GM19452 (cell line): ENCODE data around the gene LRGUK.
"Not testable (repeated sequence)": the region's sequence is repeated elsewhere in the genome, so short reads cannot be mapped to it uniquely, and the experiment has no call there.

ENCODE experiments used
- ATAC-seq: cut with Tn5 transposase; IDR thresholded peaks from one replicate; pipeline ENCODE4 v1.9.1; 2021; ENCODE audit not compliant: unreplicated experiment

The LRGUK gene, protein sequence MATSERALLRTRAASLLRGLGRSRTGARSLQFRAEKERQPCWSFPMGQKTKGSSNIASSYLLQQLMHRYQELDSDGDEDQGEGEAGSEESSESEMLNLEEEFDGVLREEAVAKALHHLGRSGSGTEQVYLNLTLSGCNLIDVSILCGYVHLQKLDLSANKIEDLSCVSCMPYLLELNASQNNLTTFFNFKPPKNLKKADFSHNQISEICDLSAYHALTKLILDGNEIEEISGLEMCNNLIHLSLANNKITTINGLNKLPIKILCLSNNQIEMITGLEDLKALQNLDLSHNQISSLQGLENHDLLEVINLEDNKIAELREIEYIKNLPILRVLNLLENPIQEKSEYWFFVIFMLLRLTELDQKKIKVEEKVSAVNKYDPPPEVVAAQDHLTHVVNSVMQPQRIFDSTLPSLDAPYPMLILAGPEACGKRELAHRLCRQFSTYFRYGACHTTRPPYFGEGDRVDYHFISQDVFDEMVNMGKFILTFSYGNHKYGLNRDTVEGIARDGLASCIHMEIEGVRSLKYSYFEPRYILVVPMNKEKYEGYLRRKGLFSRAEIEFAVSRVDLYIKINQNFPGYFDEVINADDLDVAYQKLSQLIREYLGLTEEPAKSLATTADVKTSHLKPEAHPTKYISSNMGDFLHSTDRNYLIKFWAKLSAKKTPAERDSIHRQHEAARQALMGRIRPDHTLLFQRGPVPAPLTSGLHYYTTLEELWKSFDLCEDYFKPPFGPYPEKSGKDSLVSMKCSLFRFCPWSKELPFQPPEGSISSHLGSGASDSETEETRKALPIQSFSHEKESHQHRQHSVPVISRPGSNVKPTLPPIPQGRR

DNA sequence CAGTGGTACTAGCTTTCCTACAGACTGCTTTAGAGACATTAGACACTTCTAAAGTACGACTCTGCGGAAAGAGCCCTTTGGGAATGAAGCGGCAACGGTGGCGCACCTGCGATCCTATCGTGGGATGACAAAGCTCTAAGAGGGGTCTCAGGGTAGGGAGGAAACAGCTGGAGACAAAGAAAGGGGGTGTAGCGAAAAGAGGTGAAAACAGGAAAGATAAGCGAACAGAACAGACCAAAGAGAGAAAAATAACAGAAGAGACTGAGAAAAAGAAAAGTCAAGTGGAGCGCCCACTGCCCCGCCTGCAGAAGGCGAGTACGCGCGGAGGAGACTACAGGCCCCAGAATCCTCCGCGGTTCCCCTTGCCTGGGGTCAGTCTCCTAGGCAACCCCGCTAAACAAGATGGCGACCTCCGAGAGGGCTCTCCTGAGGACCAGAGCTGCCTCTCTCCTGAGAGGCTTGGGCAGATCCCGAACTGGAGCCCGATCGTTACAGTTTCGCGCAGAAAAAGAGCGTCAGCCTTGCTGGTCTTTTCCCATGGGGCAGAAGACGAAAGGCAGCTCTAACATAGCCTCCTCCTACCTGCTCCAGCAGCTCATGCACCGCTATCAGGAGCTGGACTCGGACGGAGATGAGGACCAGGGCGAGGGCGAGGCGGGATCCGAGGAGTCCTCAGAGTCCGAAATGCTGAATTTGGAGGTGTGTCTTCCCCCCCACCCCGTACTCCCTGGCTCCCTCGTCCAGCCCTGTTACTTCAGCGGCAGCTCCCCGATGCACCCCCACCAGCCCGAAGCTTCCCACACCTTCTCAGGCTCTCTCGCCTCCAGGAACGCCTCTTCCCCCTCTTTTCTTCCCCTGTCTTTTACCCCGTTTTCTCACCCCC is at the start of gene LRGUK:
TSS of gene LRGUK (plus strand) at position 375 of the 883 bp plus-strand sequence. CDS start at position 403, 28 bp downstream.
- ATAC-seq: peak; percentile 100

DNA sequence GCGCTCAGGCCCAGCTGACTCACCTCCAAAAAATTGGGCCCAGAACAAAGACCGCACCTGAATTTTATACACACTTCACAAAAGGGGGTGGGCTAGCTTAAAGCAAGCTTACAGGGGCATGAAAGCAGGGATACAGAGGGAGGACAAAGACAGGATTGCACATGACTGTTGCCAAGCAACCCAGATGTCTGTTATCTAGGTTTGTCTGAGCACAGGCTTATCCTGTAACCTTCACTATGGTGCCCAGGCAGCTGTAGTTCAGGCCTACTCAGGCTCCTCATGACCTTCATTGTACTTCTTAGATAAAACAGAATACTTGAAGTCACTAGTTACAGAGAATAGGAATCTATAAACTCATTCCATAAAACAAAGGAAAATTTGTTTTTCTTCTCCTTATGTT is 49.6 kb upstream of the LRGUK start:
- ATAC-seq: not testable (repeated sequence)

DNA sequence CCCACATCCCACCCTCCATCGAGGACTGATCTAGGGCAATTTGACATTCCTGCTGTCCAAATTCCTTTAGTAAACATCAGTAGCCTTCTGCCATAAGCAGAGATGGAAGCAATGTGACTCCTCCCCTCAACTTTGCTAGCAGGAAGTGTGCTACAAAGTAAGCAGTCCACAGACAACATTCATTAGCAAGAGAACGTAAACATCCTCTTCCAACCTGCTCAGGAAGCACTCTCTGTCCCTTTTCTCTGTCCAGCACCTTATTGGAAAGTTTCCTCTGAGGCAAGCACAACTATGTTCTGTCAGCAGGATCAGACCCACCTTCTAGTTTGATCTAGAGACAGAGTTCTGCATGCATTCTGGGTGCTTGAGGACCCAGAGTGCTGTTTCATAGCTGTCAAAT is 48.1 kb upstream of the LRGUK start:
- ATAC-seq: no peak

DNA sequence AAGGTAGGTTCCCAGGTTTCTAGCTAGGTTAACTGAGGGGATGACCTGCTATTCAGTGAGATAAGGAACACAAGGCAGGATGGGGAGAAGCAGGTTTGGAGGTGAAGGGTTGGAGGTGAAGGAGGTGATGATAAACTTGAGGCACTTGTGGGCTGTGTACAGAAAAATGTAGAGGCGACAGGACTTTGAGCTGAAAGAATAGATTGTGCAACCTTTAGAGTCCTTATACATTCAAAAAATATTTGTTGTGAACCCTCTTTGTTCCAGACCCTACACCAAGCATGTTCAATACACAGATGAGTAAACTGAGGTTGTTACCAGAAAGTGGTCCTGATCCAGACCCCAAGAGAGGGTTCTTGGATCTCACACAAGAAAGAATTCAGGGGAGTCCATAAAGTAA is 45.4 kb upstream of the LRGUK start:
- ATAC-seq: no peak

DNA sequence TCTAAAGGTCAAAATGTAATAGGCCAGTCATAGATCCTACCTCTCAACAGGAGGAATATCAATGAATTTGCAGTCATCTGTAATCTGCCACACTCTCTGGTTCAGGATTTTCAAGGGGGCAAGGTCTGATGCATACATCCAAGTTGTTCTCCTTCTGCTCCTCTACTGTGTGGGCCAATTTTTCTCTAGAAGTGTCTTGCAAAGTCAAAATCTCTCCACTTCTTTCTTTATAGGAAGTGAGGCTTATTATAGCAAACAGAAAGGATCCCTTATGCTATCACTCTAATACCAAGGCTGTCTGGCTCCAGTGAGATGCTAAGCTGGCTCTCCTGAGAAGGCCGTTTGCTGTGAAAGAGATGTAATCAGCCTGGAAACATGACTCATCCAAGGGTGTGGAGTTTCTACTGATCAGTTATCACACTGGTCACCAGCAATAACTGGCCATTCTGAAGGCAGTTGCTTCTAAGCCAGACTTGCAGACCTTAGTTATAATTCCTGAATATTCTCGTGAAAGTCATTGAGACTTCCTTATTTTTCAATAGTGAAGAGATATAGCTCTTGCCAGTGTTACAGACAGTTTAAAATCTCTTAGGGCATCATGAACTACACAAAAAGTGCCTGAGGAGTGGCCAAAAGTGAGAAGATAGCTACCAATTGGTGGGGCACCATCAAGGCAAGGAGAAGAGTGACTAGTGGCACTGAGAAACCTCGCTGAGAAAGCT is 43.2 kb upstream of the LRGUK start:
- no peak for ATAC-seq

DNA sequence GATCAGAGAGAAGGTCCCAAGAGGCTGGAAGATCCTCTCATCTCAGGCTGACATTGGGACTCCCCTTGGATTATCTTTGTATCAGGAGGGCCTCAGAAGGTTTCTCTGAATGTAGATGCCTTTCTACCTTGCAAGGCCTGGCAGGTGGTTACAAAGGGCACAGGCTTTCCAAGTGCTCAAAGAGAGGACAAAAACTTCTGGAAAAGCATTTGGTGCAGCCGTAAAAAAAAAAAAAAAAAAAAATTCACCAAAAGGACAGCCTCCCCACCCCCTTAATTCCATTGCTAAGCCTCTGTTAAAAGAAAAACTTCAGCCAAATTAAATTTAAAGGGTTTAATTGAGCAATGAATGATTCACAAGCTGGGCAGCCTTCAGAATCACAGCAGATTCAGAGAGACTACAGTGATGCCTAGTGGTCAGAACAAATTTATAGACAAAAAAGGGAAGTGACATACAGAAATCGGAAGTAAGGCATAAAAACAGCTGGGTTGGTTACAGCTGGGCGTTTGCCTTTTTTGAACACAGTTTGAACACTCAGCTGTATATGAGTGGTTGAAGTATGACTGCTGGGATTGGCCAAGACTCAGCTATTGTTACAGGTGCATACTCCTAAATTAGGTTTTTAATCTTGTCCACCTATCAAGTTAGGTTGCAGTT is 42.5 kb upstream of the LRGUK start:
- ATAC-seq: peak; percentile 76

DNA sequence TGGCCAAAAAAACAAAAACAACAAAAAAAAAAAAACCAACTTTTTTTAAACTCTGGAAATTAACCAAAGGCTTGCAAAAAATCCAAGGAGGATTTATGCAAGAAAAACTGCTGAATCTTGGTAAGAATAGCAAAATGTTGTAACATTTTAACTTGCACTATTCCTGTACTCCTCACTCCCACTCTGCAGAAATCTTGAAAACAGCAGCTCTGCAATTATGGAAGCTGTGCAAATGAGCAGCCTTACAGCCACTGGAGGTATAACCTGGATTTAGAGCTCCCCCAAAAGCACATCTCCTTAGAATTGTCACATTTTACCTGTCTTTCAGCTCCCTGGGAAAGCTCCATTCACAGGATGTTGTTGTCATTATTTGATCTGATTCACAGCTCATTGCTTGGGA is 41.8 kb upstream of the LRGUK start:
- ATAC-seq: no peak

DNA sequence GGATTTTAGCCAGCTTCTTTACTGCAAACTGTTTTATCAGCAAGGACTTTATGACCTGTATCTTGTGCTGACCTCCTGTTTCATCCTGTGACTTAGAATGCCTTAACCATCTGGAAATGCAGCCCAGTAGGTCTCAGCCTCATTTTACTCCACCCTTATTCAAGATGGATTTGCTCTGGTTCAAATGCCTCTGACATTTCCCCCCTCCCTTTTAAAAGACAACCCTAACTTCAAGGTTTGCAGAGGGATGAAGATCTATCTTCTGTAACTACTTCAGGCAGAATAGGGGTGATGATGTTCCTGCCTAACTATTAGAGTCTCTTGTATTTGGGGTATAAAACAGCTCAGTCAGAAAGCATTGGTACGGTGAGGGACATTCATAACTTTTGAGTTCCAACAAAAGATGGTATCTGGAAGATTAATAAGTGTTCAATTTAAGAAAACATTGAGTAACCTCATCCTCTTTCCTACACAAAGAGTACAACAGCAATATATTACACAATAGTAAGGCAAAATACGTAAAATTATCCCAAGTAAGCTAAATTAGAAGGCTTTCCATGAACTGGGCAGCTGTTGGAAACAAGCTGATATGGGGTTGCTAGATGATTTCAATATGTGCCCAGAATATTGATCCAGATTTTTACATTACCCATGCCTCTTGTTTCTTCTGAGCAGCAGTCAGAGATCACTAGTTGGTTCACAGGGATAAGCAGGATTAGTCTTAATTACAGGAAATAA is 40.0 kb upstream of the LRGUK start:
- ATAC-seq: no peak

DNA sequence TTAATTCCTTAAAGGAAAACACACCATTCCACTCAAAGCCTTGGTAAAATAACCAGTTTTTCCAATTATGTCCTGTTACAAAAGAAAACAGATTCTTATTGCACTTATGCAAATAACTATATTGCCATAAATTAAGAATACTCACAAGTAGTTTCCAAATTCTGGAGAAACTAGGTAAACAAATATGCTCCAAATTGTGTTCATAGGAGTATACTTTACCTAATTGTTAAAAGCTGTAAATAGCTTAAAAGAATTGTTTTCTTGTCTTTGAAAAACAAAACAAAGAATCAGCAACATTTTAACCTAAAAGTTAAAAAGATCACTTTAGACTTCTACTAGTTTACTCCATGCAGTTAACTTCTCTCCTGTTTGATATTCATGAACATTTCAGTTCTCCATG is 38.9 kb upstream of the LRGUK start:
- ATAC-seq: no peak

DNA sequence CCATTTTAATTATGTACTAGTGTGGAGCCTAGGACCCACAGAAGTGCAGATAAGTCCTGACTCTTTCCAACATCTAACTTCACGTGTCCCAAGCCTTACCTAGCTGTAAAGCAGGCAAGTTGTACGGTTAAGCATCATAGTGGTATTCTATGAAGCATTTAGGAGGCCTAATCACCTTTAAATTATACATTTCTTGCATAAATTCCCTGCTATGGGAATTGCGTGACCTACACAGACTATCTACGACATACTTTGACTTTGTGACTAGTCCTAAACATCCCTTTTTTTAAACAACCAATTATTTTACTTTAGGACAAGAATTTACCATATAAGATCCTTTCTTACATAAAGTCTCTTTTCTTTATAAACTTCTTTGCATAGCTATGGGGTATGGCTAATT is 37.7 kb upstream of the LRGUK start:
- ATAC-seq: no peak

DNA sequence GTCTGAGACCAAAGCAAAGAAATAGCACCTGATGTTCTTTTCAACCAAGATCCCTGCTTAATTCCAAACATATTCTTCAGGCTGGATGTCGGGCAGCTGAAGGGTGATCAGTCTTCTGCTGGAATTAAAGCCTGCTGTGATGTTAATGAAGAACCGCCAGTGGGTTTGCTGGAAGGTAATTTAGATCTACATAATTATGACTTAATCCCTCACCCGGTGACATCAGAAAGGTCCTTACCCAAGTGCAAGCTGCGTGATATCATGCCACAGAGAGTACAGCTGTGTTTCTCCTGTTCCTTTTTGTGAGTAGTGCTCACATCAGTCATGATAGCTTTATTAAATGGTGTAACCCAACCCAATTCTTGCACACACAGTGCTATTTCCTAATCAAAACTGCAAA is 29.1 kb upstream of the LRGUK start:
- ATAC-seq: no peak

DNA sequence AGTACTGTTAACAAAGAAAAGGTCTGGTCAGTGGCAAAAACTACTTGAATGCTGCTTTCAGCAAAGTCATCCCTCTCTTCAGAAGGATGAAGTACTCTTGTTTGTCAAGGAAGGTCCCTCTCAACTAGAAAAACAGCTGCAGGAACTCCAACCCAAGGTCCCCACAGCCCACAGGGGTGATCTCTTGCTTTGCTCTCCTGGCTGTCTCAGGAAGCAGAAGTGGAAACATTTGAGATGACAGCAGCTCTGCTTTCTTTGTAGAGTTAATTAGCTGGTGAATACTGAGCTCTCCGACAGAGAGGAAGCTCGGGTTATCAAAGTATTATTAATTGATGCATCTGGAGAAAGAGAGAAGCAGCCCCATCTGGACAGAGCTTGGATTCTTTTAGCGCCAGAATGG is 25.4 kb upstream of the LRGUK start:
- ATAC-seq: no peak

DNA sequence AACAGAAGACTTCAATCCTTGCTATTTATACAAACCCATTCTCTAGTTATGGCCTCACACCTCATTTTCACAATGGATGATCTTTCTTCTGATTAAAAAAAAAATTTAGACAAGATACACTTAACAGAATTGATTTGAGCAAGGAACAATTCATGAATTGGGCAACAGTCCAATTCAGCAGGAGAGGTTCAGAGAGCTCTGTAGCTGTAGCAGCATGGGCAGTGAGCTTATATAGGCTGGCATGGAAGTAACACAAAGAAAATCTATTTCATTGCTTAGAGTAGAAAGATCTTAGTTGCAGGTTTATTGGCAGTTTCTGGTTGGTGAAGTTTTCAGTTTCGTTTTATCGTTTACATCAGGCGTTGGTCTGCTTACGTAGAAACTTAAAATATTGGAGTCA is 23.0 kb upstream of the LRGUK start:
- ATAC-seq: no peak

DNA sequence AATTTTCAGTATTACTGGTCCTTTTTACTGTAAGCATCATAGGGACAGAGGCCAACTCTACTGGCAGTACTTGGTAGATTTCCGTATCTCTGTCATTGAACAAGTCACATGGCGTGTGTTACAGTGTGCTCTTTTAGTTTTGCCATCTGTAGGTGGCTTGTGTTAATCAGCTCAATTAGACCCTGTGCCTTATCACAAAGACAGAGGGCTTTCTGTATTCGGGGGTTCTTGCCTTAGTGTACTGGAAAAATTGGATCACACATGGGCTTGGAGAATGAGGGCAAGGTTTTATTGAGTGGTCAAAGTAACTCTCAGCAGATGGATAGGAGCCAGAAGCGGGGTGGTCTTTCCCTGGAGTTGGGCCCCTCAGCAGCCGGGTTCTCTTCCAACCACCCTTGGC is 21.3 kb upstream of the LRGUK start:
- no peak for ATAC-seq

DNA sequence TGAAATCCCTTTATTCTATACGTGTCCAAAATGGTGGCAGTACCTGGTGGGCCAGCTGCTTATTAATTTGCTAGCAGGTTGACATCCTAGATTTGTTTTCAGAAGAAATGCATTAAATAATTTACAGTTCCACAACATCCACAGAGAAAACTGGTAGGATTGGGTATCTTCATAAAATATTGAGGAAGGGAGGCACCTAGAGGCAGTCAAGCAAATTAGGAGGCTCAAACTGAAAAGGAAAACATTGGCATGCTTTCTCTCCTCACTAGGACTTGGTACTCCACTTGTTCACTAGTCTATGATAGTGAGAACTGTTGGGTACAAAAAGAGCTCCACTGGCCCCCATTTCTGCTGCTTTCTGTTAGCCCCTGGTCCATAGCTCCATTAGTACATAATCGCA is 18.3 kb upstream of the LRGUK start:
- no peak for ATAC-seq

DNA sequence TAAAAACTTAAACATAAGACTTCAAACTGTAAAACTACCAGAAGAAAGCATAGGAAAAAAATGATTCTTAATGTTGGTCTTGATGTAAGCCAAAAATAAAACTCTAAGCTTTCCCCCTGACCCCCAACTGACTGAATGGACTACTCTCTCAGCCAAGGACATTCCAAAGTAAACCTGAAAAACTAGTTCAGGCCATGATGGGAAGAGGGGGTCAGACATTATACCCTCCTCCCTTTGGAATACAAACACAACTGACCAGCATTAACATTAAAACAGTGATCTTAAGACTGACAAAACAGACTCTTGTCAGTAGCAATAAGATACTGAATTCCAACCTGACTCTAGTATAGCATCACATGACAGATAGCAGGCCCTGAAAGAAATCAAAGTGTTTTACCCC is 13.5 kb upstream of the LRGUK start:
- no peak for ATAC-seq

DNA sequence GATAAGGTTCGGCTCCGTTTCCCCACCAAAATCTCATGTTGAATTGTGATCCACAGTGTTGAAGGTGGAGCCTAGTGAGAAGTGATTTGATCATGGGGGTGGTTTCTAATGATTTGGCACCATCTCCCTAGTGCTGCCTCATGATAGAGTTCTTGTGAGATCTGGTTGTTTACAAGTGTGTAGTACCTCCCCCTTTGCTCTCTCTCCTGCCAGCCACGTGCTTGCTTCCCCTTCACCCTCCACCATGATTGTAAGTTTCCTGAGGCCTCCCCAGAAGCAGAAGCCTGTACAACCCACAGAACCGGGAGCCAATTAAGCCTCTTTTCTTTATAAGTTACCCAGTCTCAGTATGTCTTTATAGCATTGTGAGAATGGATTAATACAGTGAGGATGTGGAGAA is 12.1 kb upstream of the LRGUK start:
- no peak for ATAC-seq

DNA sequence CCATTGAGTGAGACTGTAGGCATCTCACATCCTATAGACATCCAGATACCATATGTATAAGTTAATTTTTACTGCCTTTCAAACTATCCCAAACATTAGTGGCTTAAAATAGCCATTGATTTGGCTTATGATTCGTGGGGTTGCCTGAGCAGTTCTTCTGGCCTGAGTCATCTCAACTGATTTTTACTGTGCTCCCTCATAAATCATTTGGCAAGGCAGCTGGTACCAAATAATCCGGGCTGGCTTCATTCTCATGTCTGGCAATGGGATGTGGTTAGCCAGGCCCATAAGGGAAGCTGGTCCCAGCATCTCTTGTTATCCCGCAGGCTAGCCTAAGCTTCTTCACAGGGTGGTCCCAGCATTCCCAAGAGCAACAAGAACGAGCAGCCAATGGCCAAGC is 6.7 kb upstream of the LRGUK start:
- no peak for ATAC-seq

DNA sequence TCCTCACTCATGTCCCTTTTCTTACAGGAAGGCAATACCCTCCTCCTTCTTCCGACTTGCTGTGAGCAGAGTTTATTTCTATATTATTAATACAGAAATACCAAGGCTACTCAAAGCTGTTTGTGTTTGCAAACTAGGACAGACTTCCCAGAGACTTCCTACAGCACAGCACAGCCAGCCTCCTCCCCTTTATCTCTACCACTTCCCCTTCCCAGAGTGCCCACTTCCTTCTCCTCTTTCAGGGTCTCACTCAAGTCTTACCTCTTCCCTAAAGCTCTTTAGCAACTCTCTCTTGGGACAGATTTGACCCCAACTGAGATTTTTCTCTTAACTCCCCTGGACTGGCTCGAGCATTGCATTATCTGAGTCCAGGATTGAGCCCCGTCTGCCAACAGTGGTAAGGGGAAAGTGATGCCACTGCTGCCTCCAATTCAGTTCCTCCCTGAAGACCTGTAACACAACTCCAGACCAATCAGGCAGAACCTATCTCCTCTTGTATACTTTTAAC is 5.5 kb upstream of the LRGUK start:
- no peak for ATAC-seq
